IPS-20b (cell line): ENCODE measurements around the gene KRT5.

Source experiments
- H3K27ac ChIP-seq: one replicate; pipeline ENCODE4 v1.5.1; 2013; ENCODE audit warnings: low read length
- H3K27me3 ChIP-seq: 2 replicates; pipeline ENCODE4 v1.6.1; 2013; ENCODE audit warnings: mild to moderate bottlenecking, low read length, inconsistent platforms; ENCODE audit not compliant: insufficient read depth
- H3K36me3 ChIP-seq: 2 replicates; pipeline ENCODE4 v1.6.1; 2013; ENCODE audit warnings: low read depth, mild to moderate bottlenecking, inconsistent platforms, low read length, moderate library complexity; ENCODE audit not compliant: insufficient read depth
- H3K4me1 ChIP-seq: 2 replicates; pipeline ENCODE4 v1.6.1; 2013; ENCODE audit warnings: mild to moderate bottlenecking, control low read depth, inconsistent platforms, low read length, moderate library complexity; ENCODE audit not compliant: insufficient read depth
- H3K4me3 ChIP-seq: 2 replicates; pipeline ENCODE4 v1.5.1; 2013; ENCODE audit warnings: mild to moderate bottlenecking, low read length, inconsistent platforms
- H3K9ac ChIP-seq: 2 replicates; pipeline ENCODE4 v1.6.1; 2013; ENCODE audit warnings: low read depth, mild to moderate bottlenecking, inconsistent platforms, low read length, moderate library complexity
- H3K9me3 ChIP-seq: 2 replicates; pipeline ENCODE4 v1.6.1; 2013; ENCODE audit warnings: mild to moderate bottlenecking, low read depth, low read length, inconsistent platforms; ENCODE audit not compliant: insufficient read depth

Gene KRT5

DNA sequence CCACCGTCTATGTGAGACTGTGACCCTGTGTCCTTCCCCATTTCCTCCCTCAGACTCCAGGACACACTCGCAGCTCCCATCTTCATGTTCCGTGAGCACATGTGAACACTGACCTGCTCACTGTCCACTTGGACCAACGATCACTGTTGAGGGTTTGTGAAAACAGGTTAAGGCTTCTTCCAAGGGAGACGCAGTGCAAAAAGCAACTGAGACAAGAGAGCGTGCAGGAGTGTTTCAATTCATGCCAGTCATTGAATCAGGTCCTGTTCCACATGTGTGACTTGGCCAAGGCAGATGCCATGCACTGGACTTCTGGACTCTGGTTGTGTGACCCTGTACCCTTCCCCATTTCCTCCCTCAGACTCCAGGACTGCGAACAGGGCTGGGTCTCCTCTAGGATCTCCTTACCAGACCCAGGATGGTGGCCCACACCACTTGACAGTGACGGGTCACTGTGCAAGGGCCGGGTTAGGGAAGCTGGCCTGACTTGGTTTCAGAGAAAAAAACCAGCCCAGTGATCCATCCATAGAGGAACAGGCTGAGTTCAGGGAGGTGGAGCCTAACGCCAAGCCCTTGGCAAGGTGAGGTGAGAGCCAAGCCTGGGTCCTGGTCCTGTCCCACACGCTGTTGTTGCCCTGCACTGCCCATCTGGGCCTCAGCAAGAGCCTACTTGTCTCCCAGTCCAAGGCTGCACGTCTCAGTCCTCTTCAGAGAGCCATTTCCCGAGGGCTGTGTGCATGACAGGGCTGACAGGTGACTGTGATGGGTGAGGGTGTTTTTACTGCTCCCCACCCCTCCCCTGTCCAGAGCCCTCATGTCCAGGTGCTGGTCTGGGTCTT lies 5.7 kb upstream of the KRT5 start:
- no peak overlapping the region for H3K9ac ChIP-seq
- H3K27ac ChIP-seq: no peak overlapping the region
- no peak overlapping the region for H3K4me3 ChIP-seq
- no peaks in the 10 kb centered on the region for H3K9me3 ChIP-seq
- H3K4me1 ChIP-seq: no peaks in the 10 kb centered on the region
- H3K27me3 ChIP-seq: no peaks in the 10 kb centered on the region; the same call in 1 of the 2 replicates
- H3K36me3 ChIP-seq: no peaks in the 10 kb centered on the region

DNA sequence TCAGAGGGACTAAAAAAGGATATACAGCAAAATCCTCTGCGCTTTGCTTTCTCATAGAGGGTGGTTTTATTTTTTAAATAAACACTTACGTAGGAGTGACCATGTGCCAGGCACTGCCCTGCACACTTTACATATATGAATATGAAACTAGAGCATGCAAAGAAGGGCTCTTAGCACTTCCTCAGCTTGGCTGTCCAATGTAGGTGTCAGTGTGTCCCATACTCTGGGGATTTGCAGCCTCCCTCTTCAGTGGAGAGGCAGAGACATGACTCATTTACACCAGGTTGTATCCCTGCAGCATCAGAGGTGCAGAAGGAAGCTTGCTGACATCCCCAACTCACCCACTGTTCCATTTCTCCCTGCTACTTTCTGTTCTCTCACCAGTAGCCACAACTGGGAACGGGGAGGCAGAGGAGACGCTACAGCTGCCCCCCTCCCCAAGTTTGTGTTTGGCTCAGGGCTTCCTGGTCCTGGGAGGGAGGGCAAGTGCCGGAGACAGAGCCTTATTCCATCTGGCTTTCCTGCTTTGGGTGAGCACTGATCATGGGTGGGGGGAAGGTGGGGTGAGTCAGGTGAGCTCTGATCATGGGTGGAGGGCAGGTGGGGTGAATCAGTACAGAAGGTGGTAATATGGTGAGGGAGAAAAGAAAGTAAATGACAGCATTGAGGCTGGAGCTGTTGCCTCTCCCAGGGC lies 4.9 kb upstream of the KRT5 start:
- no peaks in the 10 kb centered on the region for H3K9me3 ChIP-seq
- no peak overlapping the region for H3K4me3 ChIP-seq
- no peaks in the 10 kb centered on the region for H3K4me1 ChIP-seq
- no peaks in the 10 kb centered on the region for H3K36me3 ChIP-seq
- no peak overlapping the region for H3K27ac ChIP-seq
- no peaks in the 10 kb centered on the region; the same call in 1 of the 2 replicates for H3K27me3 ChIP-seq
- H3K9ac ChIP-seq: no peak overlapping the region

GRCh38 chr12:52524241-52524897 lies 4.2 kb upstream of the KRT5 start:
- no peak overlapping the region for H3K27ac ChIP-seq
- no peaks in the 10 kb centered on the region for H3K36me3 ChIP-seq
- H3K27me3 ChIP-seq: no peaks in the 10 kb centered on the region; the same call in 1 of the 2 replicates
- no peak overlapping the region for H3K9ac ChIP-seq
- H3K9me3 ChIP-seq: no peaks in the 10 kb centered on the region
- no peak overlapping the region for H3K4me3 ChIP-seq
- H3K4me1 ChIP-seq: no peaks in the 10 kb centered on the region

DNA sequence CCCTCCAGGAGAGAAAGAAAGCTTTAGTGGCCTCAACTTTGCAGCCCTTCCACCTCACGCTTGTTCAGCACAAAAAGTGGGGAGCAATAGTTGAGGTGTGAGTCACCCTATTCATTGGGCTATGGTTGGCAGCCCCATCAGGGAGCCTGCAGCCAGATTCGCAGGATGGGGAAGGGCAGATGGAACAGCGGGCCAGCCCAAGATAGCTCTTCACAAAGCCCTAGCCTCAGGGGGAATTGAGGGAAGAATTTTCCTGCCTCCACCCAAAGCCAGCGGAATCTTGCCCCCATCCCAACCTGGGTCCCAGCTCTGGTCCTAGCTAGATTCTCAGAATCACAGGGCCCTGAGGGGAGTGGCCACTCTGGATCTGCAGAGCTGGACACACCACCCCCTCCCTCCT lies 3.6 kb upstream of the KRT5 start:
- H3K4me1 ChIP-seq: no peaks in the 10 kb centered on the region
- no peak overlapping the region for H3K4me3 ChIP-seq
- no peak overlapping the region for H3K27ac ChIP-seq
- no peak overlapping the region for H3K9ac ChIP-seq
- H3K9me3 ChIP-seq: no peaks in the 10 kb centered on the region
- H3K27me3 ChIP-seq: no peaks in the 10 kb centered on the region; the same call in 1 of the 2 replicates
- no peaks in the 10 kb centered on the region for H3K36me3 ChIP-seq

GRCh38 chr12:52522346-52523011 lies 2.3 kb upstream of the KRT5 start:
- H3K4me3 ChIP-seq: no peak overlapping the region
- H3K9ac ChIP-seq: no peak overlapping the region
- H3K36me3 ChIP-seq: no peaks in the 10 kb centered on the region
- H3K27me3 ChIP-seq: no peaks in the 10 kb centered on the region; the same call in 1 of the 2 replicates
- H3K9me3 ChIP-seq: no peaks in the 10 kb centered on the region
- H3K27ac ChIP-seq: no peak overlapping the region
- no peaks in the 10 kb centered on the region for H3K4me1 ChIP-seq

DNA sequence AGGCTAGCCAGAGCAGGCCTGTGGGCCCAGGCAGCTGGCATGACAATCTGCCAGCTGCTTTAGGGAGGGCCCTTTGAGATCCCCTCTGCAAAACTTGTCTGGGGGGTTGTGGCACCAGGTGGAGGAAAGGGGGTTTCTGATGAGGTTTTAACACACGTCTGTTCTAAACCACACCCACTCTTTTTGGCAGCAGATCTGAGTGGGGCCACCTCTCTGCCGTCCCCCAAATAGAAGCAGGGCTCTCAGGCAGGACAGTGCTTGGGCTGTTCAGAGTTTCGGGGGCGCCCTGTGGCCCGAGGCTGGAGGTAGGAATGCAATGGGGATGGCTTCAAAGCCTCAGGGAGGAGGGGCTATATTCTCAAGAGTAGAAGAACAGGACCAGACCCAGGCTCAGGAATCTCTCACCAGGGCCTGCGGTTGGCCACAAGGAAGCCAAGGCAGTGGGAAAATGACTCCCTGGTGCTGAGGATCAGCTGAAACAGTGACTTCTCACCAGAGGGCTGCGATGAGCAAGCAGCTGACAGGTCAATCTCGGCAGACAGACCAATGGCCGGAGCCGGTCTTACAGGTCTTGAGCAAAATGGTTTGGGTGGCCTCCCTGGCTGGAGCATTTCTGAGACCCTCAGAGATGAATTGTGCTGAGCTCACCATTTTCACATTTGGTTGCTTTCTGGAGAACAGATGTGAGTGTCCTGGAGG lies 1.5 kb upstream of the KRT5 start:
- Histone ChIP-seq H3K4me1 (no peaks in the 10 kb centered on the region), H3K27ac (no peak overlapping the region), H3K9me3 (no peaks in the 10 kb centered on the region), H3K36me3 (no peaks in the 10 kb centered on the region), H3K27me3 (no peaks in the 10 kb centered on the region; the same call in 1 of the 2 replicates), H3K9ac (no peak overlapping the region), H3K4me3 (no peak overlapping the region)

DNA sequence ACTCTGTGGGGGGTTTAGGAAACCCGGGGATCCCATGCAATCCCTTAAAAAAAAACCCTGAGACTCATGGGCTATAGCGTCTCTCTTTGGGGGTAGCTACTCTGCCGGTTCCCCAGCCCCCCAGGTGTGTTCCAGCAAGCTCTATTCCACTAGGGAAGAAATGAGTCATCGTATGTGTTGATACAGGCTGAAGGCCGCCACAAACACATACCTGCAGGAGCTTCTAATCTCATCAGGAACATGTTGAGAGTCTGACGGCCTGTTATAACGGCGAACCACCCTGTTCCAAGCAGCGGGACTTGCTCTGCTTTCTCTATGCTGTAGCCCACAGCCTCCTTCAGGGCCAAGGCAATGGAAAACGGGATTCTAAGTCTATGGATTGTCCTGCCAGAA lies 977 bp upstream of the KRT5 start:
- Histone ChIP-seq H3K4me3 (no peak overlapping the region), H3K36me3 (no peaks in the 10 kb centered on the region), H3K27ac (no peak overlapping the region), H3K4me1 (no peaks in the 10 kb centered on the region), H3K9me3 (no peaks in the 10 kb centered on the region), H3K9ac (no peak overlapping the region), H3K27me3 (no peaks in the 10 kb centered on the region; the same call in 1 of the 2 replicates)

- no peaks in the 10 kb centered on the region for H3K27me3 ChIP-seq
- no peak overlapping the region for H3K27ac ChIP-seq
- H3K36me3 ChIP-seq: no peaks in the 10 kb centered on the region
- H3K9ac ChIP-seq: no peak overlapping the region
- H3K4me3 ChIP-seq: no peak overlapping the region
- H3K9me3 ChIP-seq: no peaks in the 10 kb centered on the region
- no peaks in the 10 kb centered on the region for H3K4me1 ChIP-seq
These were observed 849 bp downstream of the KRT5 start for GRCh38 chr12:52519387-52519703.

DNA sequence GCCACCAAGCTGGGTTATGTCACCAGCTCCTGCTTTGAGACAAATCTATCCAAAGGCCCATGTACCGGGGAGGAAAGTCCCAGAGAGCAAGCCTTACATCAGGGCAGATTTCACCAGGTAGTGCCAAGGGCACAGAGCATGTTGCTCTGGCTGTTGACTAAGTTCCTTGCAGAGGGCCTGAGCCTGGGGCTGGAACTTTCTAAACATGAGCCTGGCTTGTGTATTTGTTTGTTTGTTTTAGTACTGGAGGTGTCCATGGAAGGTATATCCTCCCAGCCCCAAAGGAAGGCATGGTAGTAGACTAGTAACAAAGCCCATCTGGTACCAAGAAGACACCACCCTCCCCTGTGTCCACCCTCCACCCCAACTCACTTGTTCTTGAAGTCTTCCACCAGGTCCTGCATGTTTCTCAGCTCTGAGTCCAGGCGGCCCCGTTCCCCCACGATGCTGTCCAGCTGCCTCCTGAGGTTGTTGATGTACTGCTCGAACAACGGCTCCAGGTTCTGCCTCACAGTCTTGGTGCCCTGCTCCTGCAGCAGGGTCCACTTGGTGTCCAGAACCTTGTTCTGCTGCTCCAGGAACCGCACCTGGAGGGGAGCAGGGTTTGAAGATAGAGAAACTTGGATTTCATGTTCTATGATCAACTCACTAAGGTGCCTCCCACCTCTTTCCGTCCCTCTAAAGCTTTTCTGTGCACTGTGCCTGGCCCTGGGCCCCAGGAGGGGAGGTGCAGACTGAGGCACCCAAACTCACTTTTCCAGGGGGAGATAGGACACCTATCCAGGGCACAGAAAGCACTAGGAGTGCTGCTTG lies 1.4 kb downstream of the KRT5 start:
- Histone ChIP-seq H3K4me1 (no peaks in the 10 kb centered on the region), H3K9me3 (no peaks in the 10 kb centered on the region), H3K36me3 (no peaks in the 10 kb centered on the region), H3K9ac (no peak overlapping the region), H3K4me3 (no peak overlapping the region), H3K27me3 (no peaks in the 10 kb centered on the region), H3K27ac (no peak overlapping the region)

GRCh38 chr12:52517888-52518287 lies 2.3 kb downstream of the KRT5 start:
- no peaks in the 10 kb centered on the region for H3K27me3 ChIP-seq
- H3K27ac ChIP-seq: no peak overlapping the region
- no peak overlapping the region for H3K4me3 ChIP-seq
- no peaks in the 10 kb centered on the region for H3K36me3 ChIP-seq
- no peak overlapping the region for H3K9ac ChIP-seq
- H3K4me1 ChIP-seq: no peaks in the 10 kb centered on the region
- H3K9me3 ChIP-seq: no peaks in the 10 kb centered on the region
